ENCODE measurements around the gene ITPR2. TPM values are rescaled to one million over a fixed set of nuclear protein-coding genes. Genes with fewer than 3 reads are reported as not detected.

The ITPR2 gene
- total and polyA plus RNA-seq, 2 of the 8 experiments (the other 6 are each of a cell fraction or from before 2014, with no cell fraction given) = 4.1 to 48.3 TPM

GRCh38 chr12:26608706-26609105 is 224.3 kb downstream of the ITPR2 start (continued):
- no peak for TF ChIP-seq CHD7 (IDR thresholded peaks at IDR 0.05; ENCODE audit: insufficient replicate concordance, low read length)
- TF ChIP-seq NRF1 (IDR thresholded peaks at IDR 0.05; ENCODE audit: low read depth, low read length) = no peak
- no peak for TF ChIP-seq BACH1 (IDR thresholded peaks at IDR 0.05; ENCODE audit: low read length)
- TF ChIP-seq SAP30 (IDR thresholded peaks at IDR 0.05; ENCODE audit: insufficient read depth, insufficient replicate concordance, low read length) = no peak
- no peak for TF ChIP-seq EGR1 (IDR thresholded peaks at IDR 0.05; ENCODE audit: borderline replicate concordance, low read depth, low read length)
- TF ChIP-seq CBX5 (IDR thresholded peaks at IDR 0.05; ENCODE audit: low read depth, low read length) = no peak
- TF ChIP-seq TEAD4 (IDR thresholded peaks at IDR 0.05; ENCODE audit: low read depth, low read length) = no peak
- TF ChIP-seq CHD1 (IDR thresholded peaks at IDR 0.05; ENCODE audit: low read depth, low read length) = no peak
- TF ChIP-seq SIRT6 (IDR thresholded peaks at IDR 0.05; ENCODE audit: low read length) = no peak
- TF ChIP-seq RXRA (IDR thresholded peaks at IDR 0.05; ENCODE audit: insufficient read depth, low read depth, low read length) = no peak
- TF ChIP-seq RBBP5 (IDR thresholded peaks at IDR 0.05; ENCODE audit: borderline replicate concordance, low read depth, low read length) = no peak
